Neural cell (in vitro differentiated cells): ENCODE data around the gene RDH13. TPM values are rescaled to one million over a fixed set of nuclear protein-coding genes. Genes with fewer than 3 reads are reported as not detected.

Source experiments
- H2AFZ ChIP-seq: fragments of 200-600, 300-800 bp; sonication (generic), shearing (Covaris generic); 2 replicates; pipeline ENCODE4 v1.6.0; 2014; ENCODE audit warnings: low read depth, mild to moderate bottlenecking, antibody characterized with exemption, low read length, moderate library complexity
- H3F3A ChIP-seq: fragments of 200-600 bp; shearing (Covaris generic); 2 replicates; pipeline ENCODE4 v1.6.1; 2016; ENCODE audit warnings: mild to moderate bottlenecking, moderate library complexity, mixed read lengths, antibody characterized with exemption, low read length; ENCODE audit not compliant: insufficient read depth, poor library complexity, severe bottlenecking
- H3K27ac ChIP-seq: fragments of 200-600, 300-800 bp; sonication (generic), shearing (Covaris generic); 2 replicates; pipeline ENCODE4 v1.5.1; 2014; ENCODE audit warnings: mild to moderate bottlenecking, low read length, moderate library complexity
- H3K27me3 ChIP-seq: fragments of 300-800, 200-600 bp; sonication (generic), shearing (Covaris generic); 2 replicates; pipeline ENCODE4 v1.6.0; 2014; ENCODE audit warnings: mild to moderate bottlenecking, low read depth, low read length, moderate library complexity; ENCODE audit not compliant: insufficient read depth
- H3K36me3 ChIP-seq: fragments of 300-800, 200-600 bp; sonication (generic), shearing (Covaris generic); 2 replicates; pipeline ENCODE4 v1.5.1; 2014; ENCODE audit warnings: mild to moderate bottlenecking, antibody characterized with exemption, low read length, moderate library complexity; ENCODE audit not compliant: insufficient read depth
- H3K4me2 ChIP-seq: fragments of 300-800, 200-600 bp; sonication (generic), shearing (Covaris generic); 2 replicates; pipeline ENCODE4 v1.6.0; 2014; ENCODE audit warnings: mild to moderate bottlenecking, low read length
- H3K4me3 ChIP-seq: fragments of 300-800, 200-600 bp; sonication (generic), shearing (Covaris generic); 2 replicates; pipeline ENCODE4 v1.5.1; 2014; ENCODE audit warnings: mild to moderate bottlenecking, low read length, moderate library complexity
- H3K79me2 ChIP-seq: fragments of 200-600 bp; shearing (Covaris generic); replicated peaks from 2 replicates; pipeline ENCODE4 v1.6.0; 2014; ENCODE audit warnings: mild to moderate bottlenecking, low read length, moderate library complexity; ENCODE audit not compliant: insufficient read depth
- H3K9ac ChIP-seq: fragments of 300-800, 200-600 bp; sonication (generic), shearing (Covaris generic); 2 replicates; pipeline ENCODE4 v1.6.1; 2016; ENCODE audit warnings: mild to moderate bottlenecking, low read length, mixed read lengths
- H3K9me2 ChIP-seq: fragments of 200-600 bp; shearing (Covaris generic); 2 replicates; pipeline ENCODE4 v1.6.1; 2016; ENCODE audit warnings: mild to moderate bottlenecking, low read length, mixed read lengths; ENCODE audit not compliant: insufficient read depth
- H3K9me3 ChIP-seq: fragments of 200-600, 300-800 bp; sonication (generic), shearing (Covaris generic); 2 replicates; pipeline ENCODE4 v1.6.1; 2016; ENCODE audit warnings: mild to moderate bottlenecking, mixed run types, low read length, moderate library complexity, mixed read lengths
- H4K20me1 ChIP-seq: fragments of 200-600 bp; shearing (Covaris generic); 2 replicates; pipeline ENCODE4 v1.6.1; 2016; ENCODE audit warnings: mild to moderate bottlenecking, mixed run types; ENCODE audit not compliant: insufficient read depth
- CTCF ChIP-seq: fragments of 450-650 bp; IDR thresholded peaks from 2 replicates; pipeline ENCODE4 v1.5.1; 2014; ENCODE audit warnings: antibody characterized with exemption, mild to moderate bottlenecking, moderate library complexity; ENCODE audit not compliant: poor library complexity, severe bottlenecking
- EP300 ChIP-seq: fragments of 450-650 bp; conservative IDR thresholded peaks from 2 replicates; pipeline ENCODE4 v1.6.1; 2014; ENCODE audit warnings: antibody characterized with exemption, mild to moderate bottlenecking, moderate library complexity; ENCODE audit not compliant: poor library complexity, severe bottlenecking
- EZH2 ChIP-seq: fragments of 200-600, 300-800 bp; shearing (Covaris generic), sonication (generic); IDR thresholded peaks from 2 replicates; pipeline ENCODE4 v1.6.1; 2014; ENCODE audit warnings: antibody characterized with exemption, low read length, borderline replicate concordance, mild to moderate bottlenecking; ENCODE audit not compliant: insufficient read depth, poor library complexity, severe bottlenecking
- MXI1 ChIP-seq: fragments of 450-650 bp; conservative IDR thresholded peaks from 2 replicates; pipeline ENCODE4 v1.6.1; 2014; ENCODE audit warnings: antibody characterized with exemption, mild to moderate bottlenecking; ENCODE audit not compliant: poor library complexity, severe bottlenecking
- POLR2AphosphoS5 ChIP-seq: IDR thresholded peaks from 2 replicates; pipeline ENCODE4 v1.6.1; 2012
- RAD21 ChIP-seq: fragments of 450-650 bp; conservative IDR thresholded peaks from 2 replicates; pipeline ENCODE4 v1.6.1; 2014; ENCODE audit warnings: antibody characterized with exemption, mild to moderate bottlenecking, moderate library complexity
- REST ChIP-seq: IDR thresholded peaks from 2 replicates; pipeline ENCODE4 v1.6.1; 2012; ENCODE audit warnings: borderline replicate concordance
- SMC3 ChIP-seq: fragments of 450-650 bp; conservative IDR thresholded peaks from 2 replicates; pipeline ENCODE4 v1.6.1; 2014; ENCODE audit warnings: antibody characterized with exemption, mild to moderate bottlenecking, moderate library complexity; ENCODE audit not compliant: poor library complexity
- TAF1 ChIP-seq: IDR thresholded peaks from 2 replicates; pipeline ENCODE4 v1.6.1; 2012; ENCODE audit warnings: low read depth
- polyA plus RNA-seq: library from polyadenylated mRNA; depleted of rRNA; stranded (reverse); fragments of >200 nt; gene quantifications from 2 replicates; pipeline ENCODE4 v1.2.3, GENCODE V29; 2014

The RDH13 gene
- polyA plus RNA-seq, 1 donor from 2014 or later, result 9.8 TPM

GRCh38 chr19:55042344-55042678 lies 20.6 kb downstream of the RDH13 start:
- Histone ChIP-seq H3K9ac (no peak overlapping the region), H3K9me2 (no peaks in the 10 kb centered on the region), H3K27ac (no peak overlapping the region), H3K9me3 (no peaks in the 10 kb centered on the region), H2AFZ (no peak overlapping the region), H3K27me3 (no peaks in the 10 kb centered on the region), H3F3A (no peaks in the 10 kb centered on the region), H3K79me2 (no peaks in the 10 kb centered on the region), H4K20me1 (no peaks in the 10 kb centered on the region), H3K4me3 (no peak overlapping the region), H3K36me3 (no peaks in the 10 kb centered on the region), H3K4me2 (no peak overlapping the region)
- TF ChIP-seq CTCF (no peak), MXI1 (no peak), POLR2AphosphoS5 (no peak), REST (no peak), EP300 (no peak), TAF1 (no peak), SMC3 (no peak), EZH2 (no peak), RAD21 (no peak)

- Histone ChIP-seq H2AFZ (no peak overlapping the region), H3K27me3 (no peaks in the 10 kb centered on the region), H3K4me3 (no peak overlapping the region), H3K9me2 (no peaks in the 10 kb centered on the region), H4K20me1 (no peaks in the 10 kb centered on the region), H3K36me3 (no peaks in the 10 kb centered on the region), H3K4me2 (no peak overlapping the region), H3F3A (no peaks in the 10 kb centered on the region), H3K9ac (no peak overlapping the region), H3K27ac (no peak overlapping the region), H3K9me3 (no peaks in the 10 kb centered on the region), H3K79me2 (no peaks in the 10 kb centered on the region)
- TF ChIP-seq RAD21 (no peak), CTCF (no peak), EP300 (no peak), MXI1 (no peak), REST (no peak), POLR2AphosphoS5 (no peak), EZH2 (no peak), TAF1 (no peak), SMC3 (no peak)
These were observed 21.2 kb downstream of the RDH13 start for GRCh38 chr19:55041627-55042343.
